OCI-LY1 (cell line): Measurements from ENCODE around the gene KCNN2.

Experiments used
- CTCF ChIP-seq: fragments of 200-600 bp; sonication (generic), shearing (Covaris generic); IDR thresholded peaks from 2 replicates; pipeline ENCODE4 v1.5.1; 2017; ENCODE audit warnings: mild to moderate bottlenecking, antibody characterized with exemption, low read length, moderate library complexity, mixed read lengths
- EZH2 ChIP-seq: fragments of 200-600 bp; sonication (generic), shearing (Covaris generic); IDR thresholded peaks from 2 replicates; pipeline ENCODE4 v1.8.0; 2017; ENCODE audit warnings: borderline replicate concordance, mixed run types, mild to moderate bottlenecking, antibody characterized with exemption, low read length, moderate library complexity, mixed read lengths

GRCh38 chr5:114419959-114420358 is 58.1 kb downstream of the KCNN2 start:
- TF ChIP-seq CTCF (no peak), EZH2 (no peak)
